ENCODE measurements around the gene TLCD3B.

Gene TLCD3B

GRCh38 chr16:29989111-29989858 lies 41.8 kb downstream of the TLCD3B start:
- no peak for DNase-seq (ENCODE audit: low read depth, low spot score)

GRCh38 chr16:29988346-29989075 lies 42.6 kb downstream of the TLCD3B start:
- no peak for DNase-seq (ENCODE audit: low read depth, low spot score)

GRCh38 chr16:29987371-29988085 lies 43.5 kb downstream of the TLCD3B start:
- no peak for DNase-seq (ENCODE audit: low read depth, low spot score)

GRCh38 chr16:29986931-29987330 lies 44.1 kb downstream of the TLCD3B start:
- no peak for DNase-seq (ENCODE audit: low read depth, low spot score)

- DNase-seq (ENCODE audit: low read depth, low spot score): no peak
These were observed 44.8 kb downstream of the TLCD3B start for GRCh38 chr16:29986231-29986630.

GRCh38 chr16:29985271-29985811 lies 45.7 kb downstream of the TLCD3B start:
- no peak for DNase-seq (ENCODE audit: low read depth, low spot score)

- DNase-seq (ENCODE audit: low read depth, low spot score): no peak
These were observed 46.3 kb downstream of the TLCD3B start for GRCh38 chr16:29984764-29985147.

- no peak for DNase-seq (ENCODE audit: low read depth, low spot score)
These were observed 46.8 kb downstream of the TLCD3B start for GRCh38 chr16:29984137-29984763.

- no peak for DNase-seq (ENCODE audit: low read depth, low spot score)
These were observed 47.5 kb downstream of the TLCD3B start for GRCh38 chr16:29983420-29984136.

- DNase-seq (ENCODE audit: low read depth, low spot score): no peak
These were observed 48.3 kb downstream of the TLCD3B start for GRCh38 chr16:29982560-29983419.

- no peak for DNase-seq (ENCODE audit: low read depth, low spot score)
These were observed 52.4 kb downstream of the TLCD3B start for GRCh38 chr16:29978564-29979270.

GRCh38 chr16:29978081-29978480 lies 53.0 kb downstream of the TLCD3B start:
- no peak for DNase-seq (ENCODE audit: low read depth, low spot score)

GRCh38 chr16:29977063-29977825 lies 53.8 kb downstream of the TLCD3B start:
- DNase-seq (ENCODE audit: low read depth, low spot score): no peak

- no peak for DNase-seq (ENCODE audit: low read depth, low spot score)
These were observed 55.1 kb downstream of the TLCD3B start for GRCh38 chr16:29975811-29976511.

GRCh38 chr16:29975134-29975538 lies 55.9 kb downstream of the TLCD3B start:
- no peak for DNase-seq (ENCODE audit: low read depth, low spot score)
